ENCODE results near the gene EML4.

EML4 gene

GRCh38 chr2:42288811-42289210, 119.7 kb downstream of the EML4 start:
- Histone ChIP-seq H3K36me3 (ENCODE audit: control insufficient read depth in 2 of 2, insufficient read depth in 2 of 2, low read length in 2 of 2) (peaks cover 3 to 6% of the 10 kb centered on the region in 2 donors), H3K4me3 (ENCODE audit: low read length in 2 of 2) (no peak overlapping the region), H3K27me3 (ENCODE audit: control insufficient read depth in 1 of 2, insufficient read depth in 2 of 2, low read length in 2 of 2) (no peaks in the 10 kb centered on the region), H3K9ac (ENCODE audit: low read length in 2 of 2) (no peak overlapping the region), H3K4me1 (ENCODE audit: control insufficient read depth, insufficient read depth, low read length) (no peaks in the 10 kb centered on the region), H3K9me3 (ENCODE audit: control insufficient read depth in 2 of 2, low read length in 2 of 2) (no peaks in the 10 kb centered on the region), H3K27ac (ENCODE audit: low read length) (no peak overlapping the region)

- peaks cover 3 to 6% of the 10 kb centered on the region in 2 donors for H3K36me3 ChIP-seq (ENCODE audit: control insufficient read depth in 2 of 2, insufficient read depth in 2 of 2, low read length in 2 of 2)
- no peak overlapping the region for H3K27ac ChIP-seq (ENCODE audit: low read length)
- no peaks in the 10 kb centered on the region for H3K4me1 ChIP-seq (ENCODE audit: control insufficient read depth, insufficient read depth, low read length)
- no peaks in the 10 kb centered on the region for H3K27me3 ChIP-seq (ENCODE audit: control insufficient read depth in 1 of 2, insufficient read depth in 2 of 2, low read length in 2 of 2)
- H3K9me3 ChIP-seq (ENCODE audit: control insufficient read depth in 2 of 2, low read length in 2 of 2) = no peaks in the 10 kb centered on the region
- H3K4me3 ChIP-seq (ENCODE audit: low read length in 2 of 2) = no peak overlapping the region
- no peak overlapping the region for H3K9ac ChIP-seq (ENCODE audit: low read length in 2 of 2)
Observed at GRCh38 chr2:42289222-42289621, 120.1 kb downstream of the EML4 start.

GRCh38 chr2:42290005-42290404, 120.9 kb downstream of the EML4 start:
- Histone ChIP-seq H3K4me3 (ENCODE audit: low read length in 2 of 2) (no peak overlapping the region), H3K36me3 (ENCODE audit: control insufficient read depth in 2 of 2, insufficient read depth in 2 of 2, low read length in 2 of 2) (peaks cover 3 to 8% of the 10 kb centered on the region in 2 donors), H3K4me1 (ENCODE audit: control insufficient read depth, insufficient read depth, low read length) (no peaks in the 10 kb centered on the region), H3K9me3 (ENCODE audit: control insufficient read depth in 2 of 2, low read length in 2 of 2) (no peaks in the 10 kb centered on the region), H3K9ac (ENCODE audit: low read length in 2 of 2) (no peak overlapping the region), H3K27ac (ENCODE audit: low read length) (no peak overlapping the region), H3K27me3 (ENCODE audit: control insufficient read depth in 1 of 2, insufficient read depth in 2 of 2, low read length in 2 of 2) (no peaks in the 10 kb centered on the region)

GRCh38 chr2:42293019-42293418, 123.9 kb downstream of the EML4 start:
- Histone ChIP-seq H3K9me3 (ENCODE audit: control insufficient read depth in 2 of 2, low read length in 2 of 2) (no peaks in the 10 kb centered on the region), H3K4me3 (ENCODE audit: low read length in 2 of 2) (no peak overlapping the region), H3K4me1 (ENCODE audit: control insufficient read depth, insufficient read depth, low read length) (no peaks in the 10 kb centered on the region), H3K27ac (ENCODE audit: low read length) (no peak overlapping the region), H3K36me3 (ENCODE audit: control insufficient read depth in 2 of 2, insufficient read depth in 2 of 2, low read length in 2 of 2) (peaks cover 0 to 21% of the 10 kb centered on the region in 2 donors), H3K27me3 (ENCODE audit: control insufficient read depth in 1 of 2, insufficient read depth in 2 of 2, low read length in 2 of 2) (no peaks in the 10 kb centered on the region), H3K9ac (ENCODE audit: low read length in 2 of 2) (no peak overlapping the region)

GRCh38 chr2:42296226-42296625, 127.1 kb downstream of the EML4 start:
- no peaks in the 10 kb centered on the region for H3K9me3 ChIP-seq (ENCODE audit: control insufficient read depth in 2 of 2, low read length in 2 of 2)
- H3K27me3 ChIP-seq (ENCODE audit: control insufficient read depth in 1 of 2, insufficient read depth in 2 of 2, low read length in 2 of 2) = no peaks in the 10 kb centered on the region
- H3K27ac ChIP-seq (ENCODE audit: low read length) = no peak overlapping the region
- no peaks in the 10 kb centered on the region for H3K4me1 ChIP-seq (ENCODE audit: control insufficient read depth, insufficient read depth, low read length)
- no peak overlapping the region for H3K9ac ChIP-seq (ENCODE audit: low read length in 2 of 2)
- peaks cover 0 to 15% of the 10 kb centered on the region in 2 donors for H3K36me3 ChIP-seq (ENCODE audit: control insufficient read depth in 2 of 2, insufficient read depth in 2 of 2, low read length in 2 of 2)
- no peak overlapping the region for H3K4me3 ChIP-seq (ENCODE audit: low read length in 2 of 2)

GRCh38 chr2:42297322-42297936, 128.3 kb downstream of the EML4 start:
- H3K4me3 ChIP-seq (ENCODE audit: low read length in 2 of 2) = no peak overlapping the region
- H3K4me1 ChIP-seq (ENCODE audit: control insufficient read depth, insufficient read depth, low read length) = no peaks in the 10 kb centered on the region
- H3K36me3 ChIP-seq (ENCODE audit: control insufficient read depth in 2 of 2, insufficient read depth in 2 of 2, low read length in 2 of 2) = peaks cover 0 to 15% of the 10 kb centered on the region in 2 donors
- no peaks in the 10 kb centered on the region for H3K9me3 ChIP-seq (ENCODE audit: control insufficient read depth in 2 of 2, low read length in 2 of 2)
- H3K27me3 ChIP-seq (ENCODE audit: control insufficient read depth in 1 of 2, insufficient read depth in 2 of 2, low read length in 2 of 2) = no peaks in the 10 kb centered on the region
- no peak overlapping the region for H3K27ac ChIP-seq (ENCODE audit: low read length)
- no peak overlapping the region for H3K9ac ChIP-seq (ENCODE audit: low read length in 2 of 2)

- H3K4me1 ChIP-seq (ENCODE audit: control insufficient read depth, insufficient read depth, low read length) = no peaks in the 10 kb centered on the region
- H3K27ac ChIP-seq (ENCODE audit: low read length) = no peak overlapping the region
- H3K9me3 ChIP-seq (ENCODE audit: control insufficient read depth in 2 of 2, low read length in 2 of 2) = no peaks in the 10 kb centered on the region
- H3K27me3 ChIP-seq (ENCODE audit: control insufficient read depth in 1 of 2, insufficient read depth in 2 of 2, low read length in 2 of 2) = no peaks in the 10 kb centered on the region
- H3K4me3 ChIP-seq (ENCODE audit: low read length in 2 of 2) = no peak overlapping the region
- H3K9ac ChIP-seq (ENCODE audit: low read length in 2 of 2) = no peak overlapping the region
- H3K36me3 ChIP-seq (ENCODE audit: control insufficient read depth in 2 of 2, insufficient read depth in 2 of 2, low read length in 2 of 2) = peaks cover 0 to 19% of the 10 kb centered on the region in 2 donors
Observed at GRCh38 chr2:42298132-42298531, 129.0 kb downstream of the EML4 start.

GRCh38 chr2:42298996-42299754, 130.0 kb downstream of the EML4 start:
- H3K4me3 ChIP-seq (ENCODE audit: low read length in 2 of 2) = no peak overlapping the region
- no peaks in the 10 kb centered on the region for H3K4me1 ChIP-seq (ENCODE audit: control insufficient read depth, insufficient read depth, low read length)
- no peak overlapping the region for H3K27ac ChIP-seq (ENCODE audit: low read length)
- H3K36me3 ChIP-seq (ENCODE audit: control insufficient read depth in 2 of 2, insufficient read depth in 2 of 2, low read length in 2 of 2) = peaks cover 6 to 24% of the 10 kb centered on the region in 2 donors
- H3K9ac ChIP-seq (ENCODE audit: low read length in 2 of 2) = no peak overlapping the region
- H3K9me3 ChIP-seq (ENCODE audit: control insufficient read depth in 2 of 2, low read length in 2 of 2) = no peaks in the 10 kb centered on the region
- H3K27me3 ChIP-seq (ENCODE audit: control insufficient read depth in 1 of 2, insufficient read depth in 2 of 2, low read length in 2 of 2) = no peaks in the 10 kb centered on the region

GRCh38 chr2:42300527-42300926, 131.4 kb downstream of the EML4 start:
- H3K9ac ChIP-seq (ENCODE audit: low read length in 2 of 2) = no peak overlapping the region
- H3K4me3 ChIP-seq (ENCODE audit: low read length in 2 of 2) = no peak overlapping the region
- H3K4me1 ChIP-seq (ENCODE audit: control insufficient read depth, insufficient read depth, low read length) = no peaks in the 10 kb centered on the region
- H3K9me3 ChIP-seq (ENCODE audit: control insufficient read depth in 2 of 2, low read length in 2 of 2) = no peaks in the 10 kb centered on the region
- H3K27me3 ChIP-seq (ENCODE audit: control insufficient read depth in 1 of 2, insufficient read depth in 2 of 2, low read length in 2 of 2) = no peaks in the 10 kb centered on the region
- peaks cover 6 to 24% of the 10 kb centered on the region in 2 donors for H3K36me3 ChIP-seq (ENCODE audit: control insufficient read depth in 2 of 2, insufficient read depth in 2 of 2, low read length in 2 of 2)
- H3K27ac ChIP-seq (ENCODE audit: low read length) = no peak overlapping the region

- Histone ChIP-seq H3K36me3 (ENCODE audit: control insufficient read depth in 2 of 2, insufficient read depth in 2 of 2, low read length in 2 of 2) (peaks cover 6 to 14% of the 10 kb centered on the region in 2 donors), H3K9ac (ENCODE audit: low read length in 2 of 2) (no peak overlapping the region), H3K4me3 (ENCODE audit: low read length in 2 of 2) (no peak overlapping the region)
Observed at GRCh38 chr2:42303252-42303651, 134.1 kb downstream of the EML4 start.

More at GRCh38 chr2:42303252-42303651, 134.1 kb downstream of the EML4 start:
- Histone ChIP-seq H3K9me3 (ENCODE audit: control insufficient read depth in 2 of 2, low read length in 2 of 2) (no peaks in the 10 kb centered on the region), H3K27ac (ENCODE audit: low read length) (no peak overlapping the region), H3K4me1 (ENCODE audit: control insufficient read depth, insufficient read depth, low read length) (no peaks in the 10 kb centered on the region), H3K27me3 (ENCODE audit: control insufficient read depth in 1 of 2, insufficient read depth in 2 of 2, low read length in 2 of 2) (no peaks in the 10 kb centered on the region)

Measured in stomach smooth muscle (tissue), 2 donors.